Progenitor cell of endocrine pancreas (in vitro differentiated cells): ENCODE results near the gene SCIMP. TPM values are rescaled to one million over a fixed set of nuclear protein-coding genes. Genes with fewer than 3 reads are reported as not detected.
"Not testable (repeated sequence)": the region's sequence is repeated elsewhere in the genome, so short reads cannot be mapped to it uniquely, and the experiment has no call there.

Experiments
- DNase-seq: peaks from one replicate; pipeline ENCODE4 v3.0.0; 2021; ENCODE audit warnings: low spot score; ENCODE audit not compliant: unreplicated experiment
- H3K27ac Mint-ChIP-seq: 2 replicates; pipeline ENCODE4 v1.8.0; 2021; ENCODE audit warnings: mild to moderate bottlenecking, moderate library complexity, mixed read lengths
- H3K27me3 Mint-ChIP-seq: 2 replicates; pipeline ENCODE4 v1.8.0; 2021; ENCODE audit warnings: mixed read lengths
- H3K36me3 Mint-ChIP-seq: 2 replicates; pipeline ENCODE4 v1.8.0; 2022; ENCODE audit warnings: mixed read lengths; ENCODE audit not compliant: insufficient read depth
- H3K4me1 Mint-ChIP-seq: 2 replicates; pipeline ENCODE4 v1.8.0; 2021; ENCODE audit warnings: low read depth, mixed read lengths
- H3K4me3 Mint-ChIP-seq: 2 replicates; pipeline ENCODE4 v1.8.0; 2021; ENCODE audit warnings: low read depth, mild to moderate bottlenecking, moderate library complexity, mixed read lengths
- H3K9me3 Mint-ChIP-seq: 2 replicates; pipeline ENCODE4 v1.8.0; 2021; ENCODE audit warnings: low read depth, mixed read lengths
- total RNA-seq: library from RNA; stranded (reverse); gene quantifications from 2 replicates; pipeline ENCODE4 v1.2.1, GENCODE V29; 2021
- TF ChIP-seq, protein P1 (sequence below): fragments of 200-600 bp; sonication (generic); IDR thresholded peaks from one replicate; pipeline ENCODE4 v1.5.0; 2021; ENCODE audit warnings: antibody characterized with exemption, mild to moderate bottlenecking; ENCODE audit not compliant: unreplicated experiment

Gene SCIMP
- total RNA-seq, 1 donor from 2014 or later = not detected

DNA sequence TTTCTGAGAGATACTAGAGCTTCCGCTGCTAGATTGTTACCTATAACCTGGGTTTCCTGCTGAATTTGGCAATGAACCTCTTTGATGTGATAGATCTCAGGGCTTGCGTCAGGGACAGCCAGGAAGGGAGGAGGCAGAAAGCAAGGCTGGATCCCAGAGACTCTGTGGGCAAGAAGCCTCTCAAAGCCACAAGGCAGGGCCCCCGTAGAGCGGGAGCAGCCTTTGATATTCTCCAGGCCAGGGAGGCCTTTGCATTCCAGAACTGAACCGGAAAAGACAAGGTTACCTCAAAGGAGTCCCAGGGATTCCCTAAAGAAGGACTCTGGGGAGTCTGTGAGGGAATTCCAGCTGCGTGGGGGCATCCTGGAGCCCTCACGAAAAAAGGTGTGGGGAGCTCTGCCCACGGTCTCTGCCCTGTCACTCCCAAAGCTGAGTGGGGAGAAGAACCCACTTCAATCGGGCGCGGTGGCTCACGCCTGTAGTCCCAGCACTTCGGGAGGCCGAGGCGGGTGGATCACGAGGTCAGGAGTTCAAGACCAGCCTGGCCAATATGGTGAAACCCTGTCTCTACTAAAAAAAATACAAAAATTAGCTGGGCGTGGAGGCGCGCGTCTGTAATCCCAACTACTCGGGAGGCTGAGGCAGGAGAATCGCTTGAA lies 14.3 kb upstream of the SCIMP start:
- Mint-ChIP-seq H3K4me3 (no peak overlapping the region), H3K9me3 (no peaks in the 10 kb centered on the region), H3K27me3 (no peaks in the 10 kb centered on the region), H3K27ac (no peak overlapping the region), H3K36me3 (no peaks in the 10 kb centered on the region), H3K4me1 (peaks cover 8% of the 10 kb centered on the region)
- TF ChIP-seq, protein P1, sequence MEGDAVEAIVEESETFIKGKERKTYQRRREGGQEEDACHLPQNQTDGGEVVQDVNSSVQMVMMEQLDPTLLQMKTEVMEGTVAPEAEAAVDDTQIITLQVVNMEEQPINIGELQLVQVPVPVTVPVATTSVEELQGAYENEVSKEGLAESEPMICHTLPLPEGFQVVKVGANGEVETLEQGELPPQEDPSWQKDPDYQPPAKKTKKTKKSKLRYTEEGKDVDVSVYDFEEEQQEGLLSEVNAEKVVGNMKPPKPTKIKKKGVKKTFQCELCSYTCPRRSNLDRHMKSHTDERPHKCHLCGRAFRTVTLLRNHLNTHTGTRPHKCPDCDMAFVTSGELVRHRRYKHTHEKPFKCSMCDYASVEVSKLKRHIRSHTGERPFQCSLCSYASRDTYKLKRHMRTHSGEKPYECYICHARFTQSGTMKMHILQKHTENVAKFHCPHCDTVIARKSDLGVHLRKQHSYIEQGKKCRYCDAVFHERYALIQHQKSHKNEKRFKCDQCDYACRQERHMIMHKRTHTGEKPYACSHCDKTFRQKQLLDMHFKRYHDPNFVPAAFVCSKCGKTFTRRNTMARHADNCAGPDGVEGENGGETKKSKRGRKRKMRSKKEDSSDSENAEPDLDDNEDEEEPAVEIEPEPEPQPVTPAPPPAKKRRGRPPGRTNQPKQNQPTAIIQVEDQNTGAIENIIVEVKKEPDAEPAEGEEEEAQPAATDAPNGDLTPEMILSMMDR = no peak
- no peak for DNase-seq

DNA sequence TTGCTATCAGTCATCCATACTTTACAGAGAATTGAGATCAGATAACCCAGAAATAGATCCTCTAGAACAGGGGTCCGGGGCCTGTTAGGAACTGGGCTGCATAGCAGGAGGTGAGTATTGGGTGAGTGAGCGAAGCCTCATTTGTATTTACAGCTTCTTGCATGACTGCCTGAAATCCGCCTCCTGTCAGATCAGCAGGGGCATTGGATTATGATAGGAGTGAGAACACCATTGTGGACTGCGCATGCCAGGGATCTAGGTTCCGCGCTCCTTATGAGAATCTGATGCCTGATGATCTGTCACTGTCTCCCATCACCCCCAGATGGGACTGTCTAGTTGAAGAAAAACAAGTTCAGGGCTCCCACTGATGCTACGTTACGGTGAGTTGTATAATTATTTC lies 13.0 kb upstream of the SCIMP start:
- TF ChIP-seq, protein P1 = no peak
- Mint-ChIP-seq H3K36me3 (no peaks in the 10 kb centered on the region), H3K27me3 (no peaks in the 10 kb centered on the region), H3K4me1 (peaks cover 14% of the 10 kb centered on the region), H3K4me3 (no peak overlapping the region), H3K9me3 (no peaks in the 10 kb centered on the region), H3K27ac (no peak overlapping the region)
- DNase-seq = no peak

DNA sequence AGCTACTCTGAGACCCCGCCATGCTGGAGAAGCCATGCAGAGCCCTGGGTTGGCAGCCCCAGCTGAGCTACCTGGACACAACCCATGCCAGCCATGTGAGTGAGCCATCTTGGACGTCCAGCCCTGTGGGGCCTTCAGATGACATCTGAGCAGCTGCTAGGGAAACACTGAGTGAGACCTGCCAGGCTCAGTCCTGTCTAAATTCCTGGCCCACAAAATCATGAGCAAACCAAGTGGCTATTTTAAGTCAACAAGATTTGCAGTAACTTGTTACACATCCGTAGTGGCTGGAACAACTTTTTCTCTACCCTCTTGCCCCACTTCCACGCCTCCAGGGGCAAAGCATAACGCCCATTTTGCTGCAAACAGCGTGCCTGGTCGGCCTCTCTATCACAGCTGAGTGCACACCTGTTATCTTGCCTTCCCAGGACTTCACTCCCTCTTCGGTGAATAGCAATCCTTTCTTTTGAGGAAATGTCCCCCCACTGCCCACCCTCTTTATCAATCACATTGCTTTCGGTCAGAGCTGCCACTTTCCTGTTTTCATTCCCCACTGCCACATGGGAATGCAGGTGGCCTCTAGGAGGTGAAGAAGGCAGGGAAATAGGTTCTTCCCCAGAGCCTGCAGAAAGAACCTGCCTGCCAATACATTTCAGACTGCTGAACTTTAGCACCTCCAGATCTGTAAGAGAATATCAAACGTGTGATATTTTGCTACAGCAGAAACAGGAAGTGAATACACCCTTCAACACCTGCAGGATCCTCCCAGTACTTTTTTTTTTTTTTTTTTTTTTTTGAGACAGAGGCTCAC lies 7.4 kb upstream of the SCIMP start:
- H3K4me3 Mint-ChIP-seq = peak overlapping the region; percentile 39
- H3K9me3 Mint-ChIP-seq = no peaks in the 10 kb centered on the region
- no peak for DNase-seq
- peak overlapping the region; percentile 54 for H3K27ac Mint-ChIP-seq
- no peaks in the 10 kb centered on the region for H3K27me3 Mint-ChIP-seq
- TF ChIP-seq, protein P1 = no peak
- peaks cover 18% of the 10 kb centered on the region for H3K4me1 Mint-ChIP-seq
- H3K36me3 Mint-ChIP-seq = no peaks in the 10 kb centered on the region

DNA sequence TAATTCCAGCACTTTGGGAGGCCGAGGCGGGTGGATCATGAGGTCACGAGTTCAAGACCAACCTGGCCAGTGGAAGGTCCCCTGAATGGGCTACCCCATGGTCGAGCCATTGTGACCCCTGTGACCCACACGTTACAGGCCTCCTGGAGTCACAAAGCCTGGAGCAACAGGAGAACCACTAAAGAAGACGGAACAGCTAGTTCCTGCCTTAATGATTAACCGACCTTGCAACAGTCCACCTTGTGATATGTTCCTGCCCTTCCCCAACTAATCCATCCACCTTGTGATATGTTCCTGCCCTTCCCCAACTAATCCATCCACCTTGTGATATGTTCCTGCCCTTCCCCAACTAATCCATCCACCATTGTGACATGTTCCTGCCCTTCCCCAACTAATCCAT lies 5.1 kb upstream of the SCIMP start:
- H3K4me3 Mint-ChIP-seq, H3K27me3 Mint-ChIP-seq, H3K9me3 Mint-ChIP-seq, DNase-seq, H3K36me3 Mint-ChIP-seq, H3K27ac Mint-ChIP-seq: not testable (repeated sequence)
- H3K4me1 Mint-ChIP-seq = peaks cover 15% of the 10 kb centered on the region

DNA sequence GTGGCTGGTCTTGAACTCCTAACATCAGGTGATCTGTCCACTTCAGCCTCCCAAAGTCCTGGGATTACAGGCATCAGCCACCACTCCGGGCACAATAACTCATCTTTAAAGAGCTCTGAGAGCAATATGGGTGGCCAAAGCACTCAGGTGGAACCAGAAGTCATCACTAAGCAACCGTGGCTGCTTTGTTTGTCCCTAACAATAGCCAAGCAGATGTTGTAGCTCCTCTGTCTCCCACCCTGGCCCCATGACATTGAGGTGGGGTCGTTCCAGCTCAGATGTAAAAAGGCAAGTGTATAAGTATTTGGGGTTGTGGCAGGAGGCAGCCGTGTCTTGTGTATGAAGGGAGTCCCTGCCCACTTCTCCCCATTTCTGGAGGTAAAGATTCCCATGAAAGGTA lies 3.7 kb upstream of the SCIMP start:
- no peak overlapping the region for H3K27ac Mint-ChIP-seq
- no peaks in the 10 kb centered on the region for H3K9me3 Mint-ChIP-seq
- H3K36me3 Mint-ChIP-seq = peaks cover 4% of the 10 kb centered on the region
- peaks cover 13% of the 10 kb centered on the region for H3K4me1 Mint-ChIP-seq
- TF ChIP-seq, protein P1 = no peak
- no peak for DNase-seq
- no peaks in the 10 kb centered on the region for H3K27me3 Mint-ChIP-seq
- H3K4me3 Mint-ChIP-seq = no peak overlapping the region
